IMR-90 (cell line): Measurements from ENCODE around the gene KIAA0319L. TPM values are rescaled to one million over a fixed set of nuclear protein-coding genes. Genes with fewer than 3 reads are reported as not detected.

Experiments
- ATAC-seq: fragments of 200-7000 bp; cut with Tn5 transposase; 2 replicates; pipeline ENCODE4 v1.9.1; 2020; ENCODE audit warnings: low read depth, mild to moderate bottlenecking, moderate library complexity
- BruUV-seq: library from RNA; stranded (reverse); fragments of 400-500 nt; replicated peaks from 2 replicates; lab custom pipeline; 2021; lab: Mats Ljungman, UMichigan
- CTCF ChIA-PET: fragments of 300-600 bp; formaldehyde crosslinking; extraction: SDS; loops from one replicate; lab custom pipeline; 2021; ENCODE audit warnings: antibody characterized with exemption; lab: Yijun Ruan, JAX
- POLR2A ChIA-PET: fragments of 300-600 bp; sonication (Branson Sonifier 250); formaldehyde crosslinking; loops from one replicate; lab custom pipeline; 2022; ENCODE audit warnings: antibody characterized with exemption; ENCODE audit not compliant: unreplicated experiment; lab: Charles Lee
- DNase-seq: peaks from one replicate; pipeline ENCODE4 v3.0.0; 2013
- H2AFZ ChIP-seq: replicated peaks from 2 replicates; pipeline ENCODE3; 2013; ENCODE audit warnings: low read length, mild to moderate bottlenecking; ENCODE audit not compliant: poor library complexity
- H2AK5ac ChIP-seq: 2 replicates; pipeline ENCODE4 v1.6.1; 2013; ENCODE audit warnings: low read depth, low read length, inconsistent platforms
- H2AK9ac ChIP-seq: replicated peaks from 2 replicates; pipeline ENCODE3; 2013; ENCODE audit warnings: mild to moderate bottlenecking, low read depth, low read length, moderate library complexity; ENCODE audit not compliant: poor library complexity
- H2BK120ac ChIP-seq: 2 replicates; pipeline ENCODE4 v1.6.1; 2013; ENCODE audit warnings: low read depth, low read length, inconsistent platforms
- H2BK15ac ChIP-seq: 3 replicates; pipeline ENCODE4 v1.6.1; 2013; ENCODE audit warnings: low read depth, low read length, inconsistent platforms
- H2BK20ac ChIP-seq: 2 replicates; pipeline ENCODE4 v1.6.1; 2013; ENCODE audit warnings: low read depth, mild to moderate bottlenecking, inconsistent platforms, low read length, moderate library complexity
- H2BK5ac ChIP-seq: 2 replicates; pipeline ENCODE4 v1.6.1; 2013; ENCODE audit warnings: mild to moderate bottlenecking, low read depth, low read length, inconsistent platforms; ENCODE audit not compliant: poor library complexity, severe bottlenecking
- H3K14ac ChIP-seq: replicated peaks from 2 replicates; pipeline ENCODE4 v1.6.1; 2013; ENCODE audit warnings: low read depth, low read length, inconsistent platforms
- H3K18ac ChIP-seq: 2 replicates; pipeline ENCODE4 v1.6.1; 2013; ENCODE audit warnings: low read depth, low read length, control low read depth
- H3K23ac ChIP-seq: 2 replicates; pipeline ENCODE4 v1.6.1; 2013; ENCODE audit warnings: low read depth, low read length, inconsistent platforms
- H3K27ac ChIP-seq: 2 replicates; pipeline ENCODE4 v1.5.1; 2013; ENCODE audit warnings: mild to moderate bottlenecking, control low read depth, low read length; ENCODE audit not compliant: insufficient read depth
- H3K27me3 ChIP-seq: 2 replicates; pipeline ENCODE4 v1.6.1; 2013; ENCODE audit warnings: low read length; ENCODE audit not compliant: control insufficient read depth, insufficient read depth
- H3K36me3 ChIP-seq: 2 replicates; pipeline ENCODE4 v1.6.1; 2013; ENCODE audit warnings: low read length, mixed read lengths; ENCODE audit not compliant: control insufficient read depth, insufficient read depth
- H3K4ac ChIP-seq: 2 replicates; pipeline ENCODE4 v1.6.1; 2013; ENCODE audit warnings: low read depth, low read length, inconsistent platforms
- H3K4me1 ChIP-seq: 2 replicates; pipeline ENCODE4 v1.6.1; 2013; ENCODE audit warnings: low read length, mixed read lengths; ENCODE audit not compliant: control insufficient read depth, insufficient read depth
- H3K4me2 ChIP-seq: 2 replicates; pipeline ENCODE4 v1.6.1; 2013; ENCODE audit warnings: low read depth, mild to moderate bottlenecking, control low read depth, low read length, moderate library complexity
- H3K4me3 ChIP-seq: 2 replicates; pipeline ENCODE4 v1.5.1; 2013; ENCODE audit warnings: low read depth, mild to moderate bottlenecking, control low read depth, low read length, moderate library complexity; ENCODE audit not compliant: insufficient read depth
- H3K56ac ChIP-seq: 2 replicates; pipeline ENCODE4 v1.6.1; 2013; ENCODE audit warnings: low read length, inconsistent platforms; ENCODE audit not compliant: insufficient read depth; ENCODE audit errors: extremely low read depth
- H3K79me1 ChIP-seq, 2 experiments: 2 replicates each; pipeline ENCODE4 v1.6.1; 2013; ENCODE audit warnings: low read length in 2 of 2, inconsistent platforms in 1 of 2, low read depth in 1 of 2
- H3K9ac ChIP-seq: 2 replicates; pipeline ENCODE4 v1.6.1; 2013; ENCODE audit warnings: low read depth, low read length, control low read depth
- H3K9me1 ChIP-seq: 2 replicates; pipeline ENCODE4 v1.6.1; 2013; ENCODE audit warnings: low read length, inconsistent platforms; ENCODE audit not compliant: insufficient read depth
- H3K9me3 ChIP-seq: 2 replicates; pipeline ENCODE4 v1.6.1; 2013; ENCODE audit warnings: low read length; ENCODE audit not compliant: control insufficient read depth, insufficient read depth
- H4K20me1 ChIP-seq: 2 replicates; pipeline ENCODE4 v1.6.1; 2013; ENCODE audit warnings: low read length, inconsistent platforms; ENCODE audit not compliant: insufficient read depth
- H4K5ac ChIP-seq: 2 replicates; pipeline ENCODE4 v1.6.1; 2013; ENCODE audit warnings: mild to moderate bottlenecking, low read depth, low read length, control low read depth
- H4K8ac ChIP-seq, 2 experiments: 2 replicates each; pipeline ENCODE4 v1.6.1; 2013; ENCODE audit warnings: low read depth in 2 of 2, low read length in 2 of 2, control low read depth in 1 of 2, inconsistent platforms in 1 of 2
- H4K91ac ChIP-seq: 2 replicates; pipeline ENCODE4 v1.6.1; 2013; ENCODE audit warnings: low read depth, low read length, inconsistent platforms; ENCODE audit not compliant: insufficient read depth
- CEBPB ChIP-seq: IDR thresholded peaks from 2 replicates; pipeline ENCODE4 v1.6.1; 2012; ENCODE audit warnings: low read depth, low read length, improper control_type of control experiment
- CHD1 ChIP-seq: IDR thresholded peaks from 2 replicates; pipeline ENCODE4 v1.6.1; 2012; ENCODE audit warnings: low read depth, low read length, improper control_type of control experiment
- CTCF ChIP-seq: conservative IDR thresholded peaks from 2 replicates; pipeline ENCODE4 v1.5.1; 2012; ENCODE audit warnings: mild to moderate bottlenecking, low read depth, low read length, improper control_type of control experiment
- ELK1 ChIP-seq: fragments of 150-350 bp; IDR thresholded peaks from 2 replicates; pipeline ENCODE4 v1.6.1; 2016; ENCODE audit warnings: low read depth, mild to moderate bottlenecking, low read length, moderate library complexity, borderline replicate concordance
- FOS ChIP-seq: fragments of 150-350 bp; IDR thresholded peaks from 2 replicates; pipeline ENCODE4 v1.6.1; 2016; ENCODE audit warnings: low read depth, low read length
- MAFK ChIP-seq: IDR thresholded peaks from 2 replicates; pipeline ENCODE4 v1.6.1; 2012; ENCODE audit warnings: low read depth, low read length, improper control_type of control experiment
- MAZ ChIP-seq: IDR thresholded peaks from 2 replicates; pipeline ENCODE4 v1.6.1; 2012; ENCODE audit warnings: low read depth, mild to moderate bottlenecking, low read length, improper control_type of control experiment, moderate library complexity, borderline replicate concordance
- MXI1 ChIP-seq: IDR thresholded peaks from 2 replicates; pipeline ENCODE4 v1.6.1; 2012; ENCODE audit warnings: low read depth, mild to moderate bottlenecking, low read length, moderate library complexity, borderline replicate concordance
- NFE2L2 ChIP-seq: fragments of 150-350 bp; IDR thresholded peaks from 2 replicates; pipeline ENCODE4 v1.6.1; 2016; ENCODE audit warnings: low read depth, mild to moderate bottlenecking, low read length
- POLR2A ChIP-seq: IDR thresholded peaks from 2 replicates; pipeline ENCODE4 v1.6.1; 2012; ENCODE audit warnings: mild to moderate bottlenecking, low read depth, low read length
- RAD21 ChIP-seq: IDR thresholded peaks from 2 replicates; pipeline ENCODE4 v1.6.1; 2012; ENCODE audit warnings: low read length, improper control_type of control experiment
- RCOR1 ChIP-seq: IDR thresholded peaks from 2 replicates; pipeline ENCODE4 v1.6.1; 2012; ENCODE audit warnings: mild to moderate bottlenecking, low read length, improper control_type of control experiment; ENCODE audit not compliant: insufficient replicate concordance
- RFX5 ChIP-seq: IDR thresholded peaks from 2 replicates; pipeline ENCODE4 v1.8.0; 2012; ENCODE audit warnings: low read depth, mild to moderate bottlenecking, low read length, moderate library complexity
- SMC3 ChIP-seq: fragments of 150-350 bp; IDR thresholded peaks from 2 replicates; pipeline ENCODE4 v1.6.1; 2016; ENCODE audit warnings: low read depth, mild to moderate bottlenecking, antibody characterized with exemption, low read length, moderate library complexity
- USF2 ChIP-seq: fragments of 150-350 bp; IDR thresholded peaks from 2 replicates; pipeline ENCODE4 v1.6.1; 2017; ENCODE audit warnings: mild to moderate bottlenecking, antibody characterized with exemption, low read length, low read depth
- WGBS, 2 experiments: methylation state at CpG; one replicate each; pipeline versions ENCODE4 v1.1.5 to v1.1.7; 2013; ENCODE audit warnings: missing lambda C conversion rate in 2 of 2; ENCODE audit not compliant: insufficient read length in 1 of 2; ENCODE audit errors: extremely low coverage in 2 of 2; 5-methylcytosine and 5-hydroxymethylcytosine counted together
- dilution Hi-C: fragments of 300-500 bp; cut with HindIII; formaldehyde crosslinking; loops from one replicate; pipeline ENCODE4 v1.14.3; 2018; ENCODE audit warnings: low sequenced_read_pairs; ENCODE audit not compliant: unreplicated experiment
- in situ Hi-C: fragments of 300-500 bp; cut with MboI; formaldehyde crosslinking; loops from 3 replicates; pipeline ENCODE4 v1.14.3; 2019; ENCODE audit warnings: low sequenced_read_pairs, inconsistent platforms, mixed read lengths
- intact Hi-C: fragments of 100-400 bp; cut with micrococcal nuclease; formaldehyde crosslinking; loops from 2 replicates; pipeline ENCODE4 v1.10.0; 2022
- polyA plus RNA-seq, 3 experiments: library from polyadenylated mRNA; depleted of rRNA; stranded (reverse); fragments of >200 nt; gene quantifications; 2 replicates each; pipeline ENCODE4 v1.2.3, GENCODE V29; 2012; ENCODE audit warnings: low replicate concordance in 1 of 3
- total RNA-seq: library from RNA; depleted of rRNA; stranded (reverse); fragments of >200 nt; gene quantifications from 2 replicates; pipeline ENCODE4 v1.2.3, GENCODE V29; 2012

The KIAA0319L gene
- total and polyA plus RNA-seq, 2 of the 4 experiments (the other 2 are of a cell fraction), result 38.0 to 49.8 TPM

GRCh38 chr1:35572296-35572695 is 15.1 kb upstream of the KIAA0319L start:
- no peak overlapping the region for H3K56ac ChIP-seq
- H3K79me1 ChIP-seq, result no peaks in the 10 kb centered on the region
- POLR2A ChIA-PET, result no interaction called here
- CTCF ChIA-PET, result interaction anchor here (2.1 kb wide), 1 partner anchor 155 kb away, joined by 9 read pairs; no protein-coding TSS in a partner anchor
- intact Hi-C loops, result no loop called here
- no peak overlapping the region for H3K9ac ChIP-seq
- H4K20me1 ChIP-seq, result 0 out of 2 replicates have a peak, but pooled peaks cover 5% of the 10 kb centered on the region
- no peak overlapping the region for H2AK5ac ChIP-seq
- H3K23ac ChIP-seq, result no peak overlapping the region
- dilution Hi-C loops, result no loop called here
- no peaks in the 10 kb centered on the region for H3K9me1 ChIP-seq
- H4K5ac ChIP-seq, result no peak overlapping the region
- H3K4me3 ChIP-seq, result no peak overlapping the region
- no peak overlapping the region for H3K18ac ChIP-seq
- no peaks in the 10 kb centered on the region; the same call in 1 of the 2 replicates for H3K4me1 ChIP-seq
- H3K36me3 ChIP-seq, result peaks cover under 1% of the 10 kb centered on the region; the same call in 1 of the 2 replicates
- peaks cover 45% of the 10 kb centered on the region for H3K27me3 ChIP-seq
- H2BK5ac ChIP-seq, result no peak overlapping the region
- BruUV-seq, result no TSS peak
- TF ChIP-seq MAFK (no peak), RAD21 (no peak), USF2 (no peak), RCOR1 (no peak), FOS (no peak), NFE2L2 (no peak), CHD1 (no peak), SMC3 (no peak), MXI1 (no peak), POLR2A (no peak), CEBPB (no peak), MAZ (no peak), RFX5 (no peak), CTCF (no peak), ELK1 (no peak)
- no peak overlapping the region for H3K4ac ChIP-seq
- no peak overlapping the region for H3K4me2 ChIP-seq
- no peak overlapping the region for H4K91ac ChIP-seq
- no peak overlapping the region for H2AK9ac ChIP-seq
- no peak overlapping the region for H2BK120ac ChIP-seq
- H2BK15ac ChIP-seq, result no peak overlapping the region
- ATAC-seq (no peak), DNase-seq (no peak)
- in situ Hi-C loops, result loop anchor here (5.0 kb wide), 1 partner anchor 200 kb away; no protein-coding TSS in a partner anchor
- H3K14ac ChIP-seq, result no peak overlapping the region
- no peak overlapping the region for H2AFZ ChIP-seq
- WGBS, 2 experiments, result 93% methylated on average over 2 of the region's 2 CpGs; no CpG with 5 or more reads in 1 of the 2 experiments
- H2BK20ac ChIP-seq, result no peak overlapping the region
- H3K9me3 ChIP-seq, result no peaks in the 10 kb centered on the region
- no peak overlapping the region for H3K27ac ChIP-seq
- H4K8ac ChIP-seq, result no peak overlapping the region
